Measurements from ENCODE around the gene VIL1.

The VIL1 gene

GRCh38 chr2:218395090-218395444, 23.9 kb upstream of the VIL1 start:
- no peak for DNase-seq (ENCODE audit: low spot score)

- DNase-seq (ENCODE audit: low spot score), result no peak
These were observed 23.5 kb upstream of the VIL1 start for GRCh38 chr2:218395456-218395825.

GRCh38 chr2:218395826-218396687, 22.9 kb upstream of the VIL1 start:
- peak; percentile 98 for DNase-seq (ENCODE audit: low spot score)

GRCh38 chr2:218396688-218397462, 22.0 kb upstream of the VIL1 start:
- no peak for DNase-seq (ENCODE audit: low spot score)

- DNase-seq (ENCODE audit: low spot score), result no peak
These were observed 21.5 kb upstream of the VIL1 start for GRCh38 chr2:218397463-218397819.

- DNase-seq (ENCODE audit: low spot score), result no peak
These were observed 21.0 kb upstream of the VIL1 start for GRCh38 chr2:218397820-218398436.

- DNase-seq (ENCODE audit: low spot score), result peak; percentile 93
These were observed 20.2 kb upstream of the VIL1 start for GRCh38 chr2:218398437-218399390.

- DNase-seq (ENCODE audit: low spot score), result peak; percentile 98
These were observed 19.3 kb upstream of the VIL1 start, which contains the start of gene CTDSP1 for GRCh38 chr2:218399391-218400166. Gene CTDSP1, plus strand, starts transcription at chr2:218399868. Its CDS starts 223 bp downstream, at chr2:218400091.

- no peak for DNase-seq (ENCODE audit: low spot score)
These were observed 18.6 kb upstream of the VIL1 start for GRCh38 chr2:218400167-218400929.

GRCh38 chr2:218400930-218401881, 17.7 kb upstream of the VIL1 start:
- DNase-seq (ENCODE audit: low spot score), result no peak

GRCh38 chr2:218401890-218402289, 17.0 kb upstream of the VIL1 start:
- no peak for DNase-seq (ENCODE audit: low spot score)

GRCh38 chr2:218402491-218402901, 16.4 kb upstream of the VIL1 start:
- DNase-seq (ENCODE audit: low spot score), result no peak

GRCh38 chr2:218402911-218403411, 16.0 kb upstream of the VIL1 start:
- no peak for DNase-seq (ENCODE audit: low spot score)

GRCh38 chr2:218403810-218404209, 15.1 kb upstream of the VIL1 start:
- no peak for DNase-seq (ENCODE audit: low spot score)

- no peak for DNase-seq (ENCODE audit: low spot score)
These were observed 14.4 kb upstream of the VIL1 start for GRCh38 chr2:218404351-218405085.

GRCh38 chr2:218405086-218405745, 13.7 kb upstream of the VIL1 start:
- no peak for DNase-seq (ENCODE audit: low spot score)

GRCh38 chr2:218405746-218406208, 13.1 kb upstream of the VIL1 start:
- no peak for DNase-seq (ENCODE audit: low spot score)
